Retinal pigment epithelial cell (primary cell): ENCODE measurements around the gene INAVA.
"Not testable (repeated sequence)": the region's sequence is repeated elsewhere in the genome, so short reads cannot be mapped to it uniquely, and the experiment has no call there.

Source experiments
- DNase-seq: peaks from one replicate; pipeline ENCODE4 v3.0.0-alpha.2; 2010; ENCODE audit warnings: low read depth
- H3K4me3 ChIP-seq: 2 replicates; pipeline ENCODE4 v1.5.1; 2011; ENCODE audit warnings: mild to moderate bottlenecking, low read length, control low read depth, moderate library complexity
- CTCF ChIP-seq: conservative IDR thresholded peaks from 2 replicates; pipeline ENCODE4 v1.5.1; 2011; ENCODE audit warnings: low read depth, low read length, control low read depth, inconsistent platforms

INAVA gene

GRCh38 chr1:200909757-200910239, 15.1 kb downstream of the INAVA start:
- no peak for DNase-seq
- H3K4me3 ChIP-seq: no peak overlapping the region
- no peak for TF ChIP-seq CTCF

- H3K4me3 ChIP-seq: no peak overlapping the region
- no peak for TF ChIP-seq CTCF
- no peak for DNase-seq
Measured at GRCh38 chr1:200911361-200911760, 16.7 kb downstream of the INAVA start.

GRCh38 chr1:200911936-200912335, 17.2 kb downstream of the INAVA start:
- H3K4me3 ChIP-seq, DNase-seq: not testable (repeated sequence)

GRCh38 chr1:200912737-200913407, 18.2 kb downstream of the INAVA start:
- no peak for DNase-seq
- no peak for TF ChIP-seq CTCF
- H3K4me3 ChIP-seq: no peak overlapping the region

GRCh38 chr1:200916152-200916551, 21.5 kb downstream of the INAVA start:
- TF ChIP-seq CTCF: peak; percentile 39
- no peak overlapping the region for H3K4me3 ChIP-seq
- DNase-seq: no peak

- TF ChIP-seq CTCF: no peak
- no peak overlapping the region for H3K4me3 ChIP-seq
- DNase-seq: no peak
Measured at GRCh38 chr1:200916681-200917080, 22.0 kb downstream of the INAVA start.

- no peak for TF ChIP-seq CTCF
- H3K4me3 ChIP-seq: no peak overlapping the region
- DNase-seq: no peak
Measured at GRCh38 chr1:200917291-200917817, 22.7 kb downstream of the INAVA start.
